GM12878 (cell line): ENCODE results near the gene NSG1. TPM values are rescaled to one million over a fixed set of nuclear protein-coding genes. Genes with fewer than 3 reads are reported as not detected.

Experiments used
- MEF2B ChIP-seq: fragments of 450-650 bp; IDR thresholded peaks from 2 replicates; pipeline ENCODE4 v1.6.1; 2018; ENCODE audit warnings: mild to moderate bottlenecking, moderate library complexity; ENCODE audit not compliant: partially characterized antibody, poor library complexity, severe bottlenecking
- NFXL1 ChIP-seq: fragments of 450-650 bp; IDR thresholded peaks from 2 replicates; pipeline ENCODE4 v1.6.1; 2017; ENCODE audit warnings: antibody characterized with exemption, mild to moderate bottlenecking, borderline replicate concordance
- SMAD1 ChIP-seq: fragments of 450-650 bp; IDR thresholded peaks from 2 replicates; pipeline ENCODE4 v1.6.1; 2018; ENCODE audit warnings: mild to moderate bottlenecking, low read depth; ENCODE audit not compliant: partially characterized antibody
- SMARCA5 ChIP-seq: fragments of 450-650 bp; IDR thresholded peaks from 2 replicates; pipeline ENCODE4 v1.6.1; 2017; ENCODE audit warnings: mild to moderate bottlenecking
- ZNF24 ChIP-seq: fragments of 450-650 bp; IDR thresholded peaks from 2 replicates; pipeline ENCODE4 v1.6.1; 2017; ENCODE audit warnings: antibody characterized with exemption, mild to moderate bottlenecking
- ZNF622 ChIP-seq: fragments of 450-650 bp; IDR thresholded peaks from 2 replicates; pipeline ENCODE4 v1.6.1; 2017; ENCODE audit warnings: mild to moderate bottlenecking, inconsistent platforms
- polyA plus RNA-seq, 11 experiments: library from polyadenylated mRNA; depleted of rRNA in 4 of 11; unstranded in 6 of 11; stranded (reverse) in 5 of 11; fragments of >200 nt; fragmentation: Nextera tagmentation in 4 of 11; fragmentation: Illumina TruSeq in 1 of 11; extraction: Ambion mirVana in 4 of 11; extraction: Trizol in 1 of 11; gene quantifications; 1 replicate in 1 of 11; 2 replicates in 10 of 11; pipeline versions ENCODE4 v1.2.1 to v1.2.3, GENCODE V29; 2011 to 2016; ENCODE audit warnings: inconsistent platforms in 2 of 11, missing spikeins in 2 of 11, low read depth in 1 of 11
- total RNA-seq, 4 experiments: library from RNA; depleted of rRNA in 3 of 4; stranded (reverse); fragments of >200 nt in 3 of 4; fragmentation: Illumina TruSeq in 1 of 4; extraction: Trizol in 1 of 4; gene quantifications; 2 replicates each; pipeline versions ENCODE4 v1.2.1 to v1.2.3, GENCODE V29; 2013 to 2021
- TF ChIP-seq, protein P1 (sequence below): fragments of 450-650 bp; IDR thresholded peaks from 2 replicates; pipeline ENCODE4 v1.6.1; 2017; ENCODE audit warnings: mild to moderate bottlenecking, moderate library complexity
- TF ChIP-seq, protein P2 (sequence below): fragments of 450-650 bp; IDR thresholded peaks from 2 replicates; pipeline ENCODE4 v1.6.1; 2018; ENCODE audit warnings: borderline replicate concordance, mild to moderate bottlenecking; ENCODE audit not compliant: partially characterized antibody
- TF ChIP-seq, protein P3 (sequence below), 3 experiments: IDR thresholded peaks in 2 of 3; conservative IDR thresholded peaks in 1 of 3; 2 replicates each; pipeline ENCODE4 v1.5.1; 2011; ENCODE audit warnings: low read depth in 3 of 3, low read length in 3 of 3, mild to moderate bottlenecking in 3 of 3, control low read depth in 2 of 3, moderate library complexity in 2 of 3, inconsistent platforms in 1 of 3, mixed read lengths in 1 of 3; ENCODE audit not compliant: control insufficient read depth in 2 of 3, insufficient read depth in 1 of 3; ENCODE audit errors: extremely low read depth in 1 of 3

The NSG1 gene
- total and polyA plus RNA-seq, 10 of the 15 experiments (the other 5 are each of a cell fraction or from before 2014, with no cell fraction given), result 0.03 to 0.19 (median 0.10) TPM; not detected in 5

DNA sequence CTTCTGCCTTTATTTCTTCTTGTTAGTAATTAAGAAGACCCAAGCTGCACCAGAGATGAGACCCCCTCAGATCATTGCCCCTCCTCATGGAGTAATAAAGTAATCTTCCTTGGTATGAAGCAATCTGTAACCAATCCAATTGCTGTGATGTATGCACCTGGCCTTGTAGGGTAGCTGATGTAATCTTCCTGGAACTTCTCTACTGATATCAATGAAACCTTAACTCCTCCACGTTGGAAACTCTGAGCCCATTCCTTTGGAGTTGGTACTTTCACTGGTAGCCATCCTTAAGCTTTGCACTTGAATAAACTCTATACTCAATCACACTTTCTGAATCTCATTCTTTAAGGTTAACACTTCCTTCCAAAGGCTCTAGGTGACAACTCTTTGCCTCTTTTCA is 31.6 kb upstream of the NSG1 start (continued):
- TF ChIP-seq, protein P1, sequence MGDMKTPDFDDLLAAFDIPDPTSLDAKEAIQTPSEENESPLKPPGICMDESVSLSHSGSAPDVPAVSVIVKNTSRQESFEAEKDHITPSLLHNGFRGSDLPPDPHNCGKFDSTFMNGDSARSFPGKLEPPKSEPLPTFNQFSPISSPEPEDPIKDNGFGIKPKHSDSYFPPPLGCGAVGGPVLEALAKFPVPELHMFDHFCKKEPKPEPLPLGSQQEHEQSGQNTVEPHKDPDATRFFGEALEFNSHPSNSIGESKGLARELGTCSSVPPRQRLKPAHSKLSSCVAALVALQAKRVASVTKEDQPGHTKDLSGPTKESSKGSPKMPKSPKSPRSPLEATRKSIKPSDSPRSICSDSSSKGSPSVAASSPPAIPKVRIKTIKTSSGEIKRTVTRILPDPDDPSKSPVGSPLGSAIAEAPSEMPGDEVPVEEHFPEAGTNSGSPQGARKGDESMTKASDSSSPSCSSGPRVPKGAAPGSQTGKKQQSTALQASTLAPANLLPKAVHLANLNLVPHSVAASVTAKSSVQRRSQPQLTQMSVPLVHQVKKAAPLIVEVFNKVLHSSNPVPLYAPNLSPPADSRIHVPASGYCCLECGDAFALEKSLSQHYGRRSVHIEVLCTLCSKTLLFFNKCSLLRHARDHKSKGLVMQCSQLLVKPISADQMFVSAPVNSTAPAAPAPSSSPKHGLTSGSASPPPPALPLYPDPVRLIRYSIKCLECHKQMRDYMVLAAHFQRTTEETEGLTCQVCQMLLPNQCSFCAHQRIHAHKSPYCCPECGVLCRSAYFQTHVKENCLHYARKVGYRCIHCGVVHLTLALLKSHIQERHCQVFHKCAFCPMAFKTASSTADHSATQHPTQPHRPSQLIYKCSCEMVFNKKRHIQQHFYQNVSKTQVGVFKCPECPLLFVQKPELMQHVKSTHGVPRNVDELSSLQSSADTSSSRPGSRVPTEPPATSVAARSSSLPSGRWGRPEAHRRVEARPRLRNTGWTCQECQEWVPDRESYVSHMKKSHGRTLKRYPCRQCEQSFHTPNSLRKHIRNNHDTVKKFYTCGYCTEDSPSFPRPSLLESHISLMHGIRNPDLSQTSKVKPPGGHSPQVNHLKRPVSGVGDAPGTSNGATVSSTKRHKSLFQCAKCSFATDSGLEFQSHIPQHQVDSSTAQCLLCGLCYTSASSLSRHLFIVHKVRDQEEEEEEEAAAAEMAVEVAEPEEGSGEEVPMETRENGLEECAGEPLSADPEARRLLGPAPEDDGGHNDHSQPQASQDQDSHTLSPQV, result no peak
- TF ChIP-seq, protein P2, sequence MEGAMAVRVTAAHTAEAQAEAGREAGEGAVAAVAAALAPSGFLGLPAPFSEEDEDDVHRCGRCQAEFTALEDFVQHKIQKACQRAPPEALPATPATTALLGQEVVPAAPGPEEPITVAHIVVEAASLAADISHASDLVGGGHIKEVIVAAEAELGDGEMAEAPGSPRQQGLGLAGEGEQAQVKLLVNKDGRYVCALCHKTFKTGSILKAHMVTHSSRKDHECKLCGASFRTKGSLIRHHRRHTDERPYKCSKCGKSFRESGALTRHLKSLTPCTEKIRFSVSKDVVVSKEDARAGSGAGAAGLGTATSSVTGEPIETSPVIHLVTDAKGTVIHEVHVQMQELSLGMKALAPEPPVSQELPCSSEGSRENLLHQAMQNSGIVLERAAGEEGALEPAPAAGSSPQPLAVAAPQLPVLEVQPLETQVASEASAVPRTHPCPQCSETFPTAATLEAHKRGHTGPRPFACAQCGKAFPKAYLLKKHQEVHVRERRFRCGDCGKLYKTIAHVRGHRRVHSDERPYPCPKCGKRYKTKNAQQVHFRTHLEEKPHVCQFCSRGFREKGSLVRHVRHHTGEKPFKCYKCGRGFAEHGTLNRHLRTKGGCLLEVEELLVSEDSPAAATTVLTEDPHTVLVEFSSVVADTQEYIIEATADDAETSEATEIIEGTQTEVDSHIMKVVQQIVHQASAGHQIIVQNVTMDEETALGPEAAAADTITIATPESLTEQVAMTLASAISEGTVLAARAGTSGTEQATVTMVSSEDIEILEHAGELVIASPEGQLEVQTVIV, result no peak
- no peak for TF ChIP-seq ZNF24
- no peak for TF ChIP-seq MEF2B
- no peak for TF ChIP-seq SMAD1
- no peak for TF ChIP-seq NFXL1
- TF ChIP-seq, protein P3, sequence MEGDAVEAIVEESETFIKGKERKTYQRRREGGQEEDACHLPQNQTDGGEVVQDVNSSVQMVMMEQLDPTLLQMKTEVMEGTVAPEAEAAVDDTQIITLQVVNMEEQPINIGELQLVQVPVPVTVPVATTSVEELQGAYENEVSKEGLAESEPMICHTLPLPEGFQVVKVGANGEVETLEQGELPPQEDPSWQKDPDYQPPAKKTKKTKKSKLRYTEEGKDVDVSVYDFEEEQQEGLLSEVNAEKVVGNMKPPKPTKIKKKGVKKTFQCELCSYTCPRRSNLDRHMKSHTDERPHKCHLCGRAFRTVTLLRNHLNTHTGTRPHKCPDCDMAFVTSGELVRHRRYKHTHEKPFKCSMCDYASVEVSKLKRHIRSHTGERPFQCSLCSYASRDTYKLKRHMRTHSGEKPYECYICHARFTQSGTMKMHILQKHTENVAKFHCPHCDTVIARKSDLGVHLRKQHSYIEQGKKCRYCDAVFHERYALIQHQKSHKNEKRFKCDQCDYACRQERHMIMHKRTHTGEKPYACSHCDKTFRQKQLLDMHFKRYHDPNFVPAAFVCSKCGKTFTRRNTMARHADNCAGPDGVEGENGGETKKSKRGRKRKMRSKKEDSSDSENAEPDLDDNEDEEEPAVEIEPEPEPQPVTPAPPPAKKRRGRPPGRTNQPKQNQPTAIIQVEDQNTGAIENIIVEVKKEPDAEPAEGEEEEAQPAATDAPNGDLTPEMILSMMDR (IDR thresholded peaks at IDR 0.05 in 2 of 3, conservative IDR thresholded peaks at IDR 0.05 in 1 of 3; ENCODE audit: control insufficient read depth in 2 of 3, extremely low read depth in 1 of 3, insufficient read depth in 1 of 3, low read depth in 3 of 3, low read length in 3 of 3), result no peak
- TF ChIP-seq ZNF622, result no peak
- no peak for TF ChIP-seq SMARCA5
